IMR-90 (cell line): ENCODE data around the gene TOP3B. TPM values are rescaled to one million over a fixed set of nuclear protein-coding genes. Genes with fewer than 3 reads are reported as not detected.
A peak's percentile ranks its signal among the peaks of the same experiment; 100 is the strongest.

Source experiments
- ATAC-seq: fragments of 200-7000 bp; cut with Tn5 transposase; 2 replicates; pipeline ENCODE4 v1.9.1; 2020; ENCODE audit warnings: low read depth, mild to moderate bottlenecking, moderate library complexity
- BruUV-seq: library from RNA; stranded (reverse); fragments of 400-500 nt; replicated peaks from 2 replicates; lab custom pipeline; 2021; lab: Mats Ljungman, UMichigan
- CTCF ChIA-PET: fragments of 300-600 bp; formaldehyde crosslinking; extraction: SDS; loops from one replicate; lab custom pipeline; 2021; ENCODE audit warnings: antibody characterized with exemption; lab: Yijun Ruan, JAX
- POLR2A ChIA-PET: fragments of 300-600 bp; sonication (Branson Sonifier 250); formaldehyde crosslinking; loops from one replicate; lab custom pipeline; 2022; ENCODE audit warnings: antibody characterized with exemption; ENCODE audit not compliant: unreplicated experiment; lab: Charles Lee
- DNase-seq: peaks from one replicate; pipeline ENCODE4 v3.0.0; 2013
- H2AFZ ChIP-seq: replicated peaks from 2 replicates; pipeline ENCODE3; 2013; ENCODE audit warnings: low read length, mild to moderate bottlenecking; ENCODE audit not compliant: poor library complexity
- H2AK5ac ChIP-seq: 2 replicates; pipeline ENCODE4 v1.6.1; 2013; ENCODE audit warnings: low read depth, low read length, inconsistent platforms
- H2AK9ac ChIP-seq: replicated peaks from 2 replicates; pipeline ENCODE3; 2013; ENCODE audit warnings: mild to moderate bottlenecking, low read depth, low read length, moderate library complexity; ENCODE audit not compliant: poor library complexity
- H2BK120ac ChIP-seq: 2 replicates; pipeline ENCODE4 v1.6.1; 2013; ENCODE audit warnings: low read depth, low read length, inconsistent platforms
- H2BK15ac ChIP-seq: 3 replicates; pipeline ENCODE4 v1.6.1; 2013; ENCODE audit warnings: low read depth, low read length, inconsistent platforms
- H2BK20ac ChIP-seq: 2 replicates; pipeline ENCODE4 v1.6.1; 2013; ENCODE audit warnings: low read depth, mild to moderate bottlenecking, inconsistent platforms, low read length, moderate library complexity
- H2BK5ac ChIP-seq: 2 replicates; pipeline ENCODE4 v1.6.1; 2013; ENCODE audit warnings: mild to moderate bottlenecking, low read depth, low read length, inconsistent platforms; ENCODE audit not compliant: poor library complexity, severe bottlenecking
- H3K14ac ChIP-seq: replicated peaks from 2 replicates; pipeline ENCODE4 v1.6.1; 2013; ENCODE audit warnings: low read depth, low read length, inconsistent platforms
- H3K18ac ChIP-seq: 2 replicates; pipeline ENCODE4 v1.6.1; 2013; ENCODE audit warnings: low read depth, low read length, control low read depth
- H3K23ac ChIP-seq: 2 replicates; pipeline ENCODE4 v1.6.1; 2013; ENCODE audit warnings: low read depth, low read length, inconsistent platforms
- H3K27ac ChIP-seq: 2 replicates; pipeline ENCODE4 v1.5.1; 2013; ENCODE audit warnings: mild to moderate bottlenecking, control low read depth, low read length; ENCODE audit not compliant: insufficient read depth
- H3K27me3 ChIP-seq: 2 replicates; pipeline ENCODE4 v1.6.1; 2013; ENCODE audit warnings: low read length; ENCODE audit not compliant: control insufficient read depth, insufficient read depth
- H3K36me3 ChIP-seq: 2 replicates; pipeline ENCODE4 v1.6.1; 2013; ENCODE audit warnings: low read length, mixed read lengths; ENCODE audit not compliant: control insufficient read depth, insufficient read depth
- H3K4ac ChIP-seq: 2 replicates; pipeline ENCODE4 v1.6.1; 2013; ENCODE audit warnings: low read depth, low read length, inconsistent platforms
- H3K4me1 ChIP-seq: 2 replicates; pipeline ENCODE4 v1.6.1; 2013; ENCODE audit warnings: low read length, mixed read lengths; ENCODE audit not compliant: control insufficient read depth, insufficient read depth
- H3K4me2 ChIP-seq: 2 replicates; pipeline ENCODE4 v1.6.1; 2013; ENCODE audit warnings: low read depth, mild to moderate bottlenecking, control low read depth, low read length, moderate library complexity
- H3K4me3 ChIP-seq: 2 replicates; pipeline ENCODE4 v1.5.1; 2013; ENCODE audit warnings: low read depth, mild to moderate bottlenecking, control low read depth, low read length, moderate library complexity; ENCODE audit not compliant: insufficient read depth
- H3K56ac ChIP-seq: 2 replicates; pipeline ENCODE4 v1.6.1; 2013; ENCODE audit warnings: low read length, inconsistent platforms; ENCODE audit not compliant: insufficient read depth; ENCODE audit errors: extremely low read depth
- H3K79me1 ChIP-seq, 2 experiments: 2 replicates each; pipeline ENCODE4 v1.6.1; 2013; ENCODE audit warnings: low read length in 2 of 2, inconsistent platforms in 1 of 2, low read depth in 1 of 2
- H3K9ac ChIP-seq: 2 replicates; pipeline ENCODE4 v1.6.1; 2013; ENCODE audit warnings: low read depth, low read length, control low read depth
- H3K9me1 ChIP-seq: 2 replicates; pipeline ENCODE4 v1.6.1; 2013; ENCODE audit warnings: low read length, inconsistent platforms; ENCODE audit not compliant: insufficient read depth
- H3K9me3 ChIP-seq: 2 replicates; pipeline ENCODE4 v1.6.1; 2013; ENCODE audit warnings: low read length; ENCODE audit not compliant: control insufficient read depth, insufficient read depth
- H4K20me1 ChIP-seq: 2 replicates; pipeline ENCODE4 v1.6.1; 2013; ENCODE audit warnings: low read length, inconsistent platforms; ENCODE audit not compliant: insufficient read depth
- H4K5ac ChIP-seq: 2 replicates; pipeline ENCODE4 v1.6.1; 2013; ENCODE audit warnings: mild to moderate bottlenecking, low read depth, low read length, control low read depth
- H4K8ac ChIP-seq, 2 experiments: 2 replicates each; pipeline ENCODE4 v1.6.1; 2013; ENCODE audit warnings: low read depth in 2 of 2, low read length in 2 of 2, control low read depth in 1 of 2, inconsistent platforms in 1 of 2
- H4K91ac ChIP-seq: 2 replicates; pipeline ENCODE4 v1.6.1; 2013; ENCODE audit warnings: low read depth, low read length, inconsistent platforms; ENCODE audit not compliant: insufficient read depth
- BHLHE40 ChIP-seq: fragments of 150-350 bp; IDR thresholded peaks from 2 replicates; pipeline ENCODE4 v1.6.1; 2016; ENCODE audit warnings: mild to moderate bottlenecking, low read depth, low read length
- CEBPB ChIP-seq: IDR thresholded peaks from 2 replicates; pipeline ENCODE4 v1.6.1; 2012; ENCODE audit warnings: low read depth, low read length, improper control_type of control experiment
- FOS ChIP-seq: fragments of 150-350 bp; IDR thresholded peaks from 2 replicates; pipeline ENCODE4 v1.6.1; 2016; ENCODE audit warnings: low read depth, low read length
- MAFK ChIP-seq: IDR thresholded peaks from 2 replicates; pipeline ENCODE4 v1.6.1; 2012; ENCODE audit warnings: low read depth, low read length, improper control_type of control experiment
- MAZ ChIP-seq: IDR thresholded peaks from 2 replicates; pipeline ENCODE4 v1.6.1; 2012; ENCODE audit warnings: low read depth, mild to moderate bottlenecking, low read length, improper control_type of control experiment, moderate library complexity, borderline replicate concordance
- MXI1 ChIP-seq: IDR thresholded peaks from 2 replicates; pipeline ENCODE4 v1.6.1; 2012; ENCODE audit warnings: low read depth, mild to moderate bottlenecking, low read length, moderate library complexity, borderline replicate concordance
- NFE2L2 ChIP-seq: fragments of 150-350 bp; IDR thresholded peaks from 2 replicates; pipeline ENCODE4 v1.6.1; 2016; ENCODE audit warnings: low read depth, mild to moderate bottlenecking, low read length
- POLR2A ChIP-seq: IDR thresholded peaks from 2 replicates; pipeline ENCODE4 v1.6.1; 2012; ENCODE audit warnings: mild to moderate bottlenecking, low read depth, low read length
- RAD21 ChIP-seq: IDR thresholded peaks from 2 replicates; pipeline ENCODE4 v1.6.1; 2012; ENCODE audit warnings: low read length, improper control_type of control experiment
- RCOR1 ChIP-seq: IDR thresholded peaks from 2 replicates; pipeline ENCODE4 v1.6.1; 2012; ENCODE audit warnings: mild to moderate bottlenecking, low read length, improper control_type of control experiment; ENCODE audit not compliant: insufficient replicate concordance
- RFX5 ChIP-seq: IDR thresholded peaks from 2 replicates; pipeline ENCODE4 v1.8.0; 2012; ENCODE audit warnings: low read depth, mild to moderate bottlenecking, low read length, moderate library complexity
- SMC3 ChIP-seq: fragments of 150-350 bp; IDR thresholded peaks from 2 replicates; pipeline ENCODE4 v1.6.1; 2016; ENCODE audit warnings: low read depth, mild to moderate bottlenecking, antibody characterized with exemption, low read length, moderate library complexity
- WGBS, 2 experiments: methylation state at CpG; one replicate each; pipeline versions ENCODE4 v1.1.5 to v1.1.7; 2013; ENCODE audit warnings: missing lambda C conversion rate in 2 of 2; ENCODE audit not compliant: insufficient read length in 1 of 2; ENCODE audit errors: extremely low coverage in 2 of 2; 5-methylcytosine and 5-hydroxymethylcytosine counted together
- dilution Hi-C: fragments of 300-500 bp; cut with HindIII; formaldehyde crosslinking; loops from one replicate; pipeline ENCODE4 v1.14.3; 2018; ENCODE audit warnings: low sequenced_read_pairs; ENCODE audit not compliant: unreplicated experiment
- in situ Hi-C: fragments of 300-500 bp; cut with MboI; formaldehyde crosslinking; loops from 3 replicates; pipeline ENCODE4 v1.14.3; 2019; ENCODE audit warnings: low sequenced_read_pairs, inconsistent platforms, mixed read lengths
- intact Hi-C: fragments of 100-400 bp; cut with micrococcal nuclease; formaldehyde crosslinking; loops from 2 replicates; pipeline ENCODE4 v1.10.0; 2022
- polyA plus RNA-seq, 3 experiments: library from polyadenylated mRNA; depleted of rRNA; stranded (reverse); fragments of >200 nt; gene quantifications; 2 replicates each; pipeline ENCODE4 v1.2.3, GENCODE V29; 2012; ENCODE audit warnings: low replicate concordance in 1 of 3
- total RNA-seq: library from RNA; depleted of rRNA; stranded (reverse); fragments of >200 nt; gene quantifications from 2 replicates; pipeline ENCODE4 v1.2.3, GENCODE V29; 2012
- TF ChIP-seq, protein P1 (sequence below): conservative IDR thresholded peaks from 2 replicates; pipeline ENCODE4 v1.5.1; 2012; ENCODE audit warnings: mild to moderate bottlenecking, low read depth, low read length, improper control_type of control experiment
- TF ChIP-seq, protein P2 (sequence below): fragments of 150-350 bp; IDR thresholded peaks from 2 replicates; pipeline ENCODE4 v1.6.1; 2017; ENCODE audit warnings: mild to moderate bottlenecking, antibody characterized with exemption, low read length, low read depth
- TF ChIP-seq, protein P3 (sequence below): fragments of 150-350 bp; IDR thresholded peaks from 2 replicates; pipeline ENCODE4 v1.6.1; 2016; ENCODE audit warnings: low read depth, mild to moderate bottlenecking, low read length, moderate library complexity, borderline replicate concordance

TOP3B gene
- total and polyA plus RNA-seq, 2 of the 4 experiments (the other 2 are of a cell fraction), result 23.0 to 23.5 TPM

DNA sequence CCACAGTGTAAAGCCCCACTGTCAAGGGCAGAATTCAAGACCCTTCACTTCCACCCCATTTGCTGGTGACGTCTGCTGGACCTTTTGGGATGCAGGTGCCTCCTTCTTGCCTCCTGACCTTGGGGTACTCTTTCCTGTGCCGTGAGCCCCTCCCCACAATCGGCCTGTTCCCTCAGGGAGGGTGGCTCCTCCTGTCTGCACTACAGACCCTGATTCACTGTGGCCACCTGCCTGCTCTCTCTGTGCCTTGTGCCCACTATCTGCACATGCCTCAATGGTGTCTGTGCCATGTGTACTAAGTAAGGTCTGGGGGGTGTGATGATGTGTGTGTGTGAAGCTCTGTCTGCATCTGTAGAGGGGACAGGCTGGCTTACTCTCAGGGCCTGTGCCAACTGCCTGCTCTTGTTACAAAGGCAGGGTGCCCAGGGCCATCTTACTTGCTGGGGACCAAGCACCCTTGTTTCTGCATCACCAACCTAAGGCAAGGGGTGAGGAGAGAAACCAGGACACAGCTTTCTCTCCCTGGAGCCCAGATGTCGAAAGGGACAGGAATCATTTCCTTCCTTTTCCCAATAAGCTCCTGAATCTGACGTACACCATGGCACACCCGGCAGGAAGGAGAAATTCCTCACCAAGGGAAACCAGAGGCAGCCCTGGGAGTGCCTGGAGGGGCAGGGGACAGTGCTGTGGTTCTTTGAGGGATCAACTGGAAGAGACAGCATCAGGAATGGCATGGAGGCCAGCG, 33.6 kb downstream of the TOP3B start:
- no peak overlapping the region for H3K4ac ChIP-seq
- TF ChIP-seq, protein P1, sequence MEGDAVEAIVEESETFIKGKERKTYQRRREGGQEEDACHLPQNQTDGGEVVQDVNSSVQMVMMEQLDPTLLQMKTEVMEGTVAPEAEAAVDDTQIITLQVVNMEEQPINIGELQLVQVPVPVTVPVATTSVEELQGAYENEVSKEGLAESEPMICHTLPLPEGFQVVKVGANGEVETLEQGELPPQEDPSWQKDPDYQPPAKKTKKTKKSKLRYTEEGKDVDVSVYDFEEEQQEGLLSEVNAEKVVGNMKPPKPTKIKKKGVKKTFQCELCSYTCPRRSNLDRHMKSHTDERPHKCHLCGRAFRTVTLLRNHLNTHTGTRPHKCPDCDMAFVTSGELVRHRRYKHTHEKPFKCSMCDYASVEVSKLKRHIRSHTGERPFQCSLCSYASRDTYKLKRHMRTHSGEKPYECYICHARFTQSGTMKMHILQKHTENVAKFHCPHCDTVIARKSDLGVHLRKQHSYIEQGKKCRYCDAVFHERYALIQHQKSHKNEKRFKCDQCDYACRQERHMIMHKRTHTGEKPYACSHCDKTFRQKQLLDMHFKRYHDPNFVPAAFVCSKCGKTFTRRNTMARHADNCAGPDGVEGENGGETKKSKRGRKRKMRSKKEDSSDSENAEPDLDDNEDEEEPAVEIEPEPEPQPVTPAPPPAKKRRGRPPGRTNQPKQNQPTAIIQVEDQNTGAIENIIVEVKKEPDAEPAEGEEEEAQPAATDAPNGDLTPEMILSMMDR, result no peak
- TF ChIP-seq BHLHE40 (no peak), NFE2L2 (no peak), POLR2A (no peak), RCOR1 (no peak), SMC3 (no peak), MXI1 (no peak), FOS (no peak), MAZ (no peak), MAFK (no peak), CEBPB (no peak), RFX5 (no peak), RAD21 (no peak)
- TF ChIP-seq, protein P2, sequence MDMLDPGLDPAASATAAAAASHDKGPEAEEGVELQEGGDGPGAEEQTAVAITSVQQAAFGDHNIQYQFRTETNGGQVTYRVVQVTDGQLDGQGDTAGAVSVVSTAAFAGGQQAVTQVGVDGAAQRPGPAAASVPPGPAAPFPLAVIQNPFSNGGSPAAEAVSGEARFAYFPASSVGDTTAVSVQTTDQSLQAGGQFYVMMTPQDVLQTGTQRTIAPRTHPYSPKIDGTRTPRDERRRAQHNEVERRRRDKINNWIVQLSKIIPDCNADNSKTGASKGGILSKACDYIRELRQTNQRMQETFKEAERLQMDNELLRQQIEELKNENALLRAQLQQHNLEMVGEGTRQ, result no peak
- TF ChIP-seq, protein P3, sequence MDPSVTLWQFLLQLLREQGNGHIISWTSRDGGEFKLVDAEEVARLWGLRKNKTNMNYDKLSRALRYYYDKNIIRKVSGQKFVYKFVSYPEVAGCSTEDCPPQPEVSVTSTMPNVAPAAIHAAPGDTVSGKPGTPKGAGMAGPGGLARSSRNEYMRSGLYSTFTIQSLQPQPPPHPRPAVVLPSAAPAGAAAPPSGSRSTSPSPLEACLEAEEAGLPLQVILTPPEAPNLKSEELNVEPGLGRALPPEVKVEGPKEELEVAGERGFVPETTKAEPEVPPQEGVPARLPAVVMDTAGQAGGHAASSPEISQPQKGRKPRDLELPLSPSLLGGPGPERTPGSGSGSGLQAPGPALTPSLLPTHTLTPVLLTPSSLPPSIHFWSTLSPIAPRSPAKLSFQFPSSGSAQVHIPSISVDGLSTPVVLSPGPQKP, result no peak

More for the DNA sequence above, 33.6 kb downstream of the TOP3B start:
- ChIA-PET CTCF (interaction anchor here (1.0 kb wide), 1 partner anchor 10 kb away, joined by 3 read pairs; no protein-coding TSS in a partner anchor), POLR2A (no interaction called here)
- 100% methylated on average over 1 of the region's 7 CpGs; no CpG with 5 or more reads in 1 of the 2 experiments for whole genome bisulfite sequencing, 2 experiments
- H3K4me2 ChIP-seq, result no peak overlapping the region
- H3K56ac ChIP-seq, result no peak overlapping the region
- peak overlapping the region; percentile 3 for H3K23ac ChIP-seq
- in situ Hi-C loops (no loop called here), intact Hi-C loops (no loop called here), dilution Hi-C loops (no loop called here)
- peak overlapping the region; percentile 78 for H3K14ac ChIP-seq
- peak overlapping the region; percentile 31 for H2AK9ac ChIP-seq
- H4K91ac ChIP-seq, result no peak overlapping the region
- peaks cover 16% of the 10 kb centered on the region for H3K36me3 ChIP-seq
- H3K9me1 ChIP-seq, result peaks cover 17% of the 10 kb centered on the region; the same call in 1 of the 2 replicates
- H2BK20ac ChIP-seq, result no peak overlapping the region
- no peak overlapping the region for H3K9ac ChIP-seq
- H2BK120ac ChIP-seq, result no peak overlapping the region
- no peak overlapping the region for H2AFZ ChIP-seq
- H3K79me1 ChIP-seq, result peaks cover 32 to 81% of the 10 kb centered on the region in 2 experiments
- H3K27ac ChIP-seq, result no peak overlapping the region
- H3K4me3 ChIP-seq, result no peak overlapping the region
- H3K9me3 ChIP-seq, result no peaks in the 10 kb centered on the region
- H3K27me3 ChIP-seq, result no peaks in the 10 kb centered on the region
- H4K8ac ChIP-seq, result no peak overlapping the region; a peak in 1 of 4 replicates
- peak overlapping the region; percentile 25 for H2AK5ac ChIP-seq
- ATAC-seq (no peak), DNase-seq (no peak)
- no peak overlapping the region for H2BK15ac ChIP-seq
- H4K20me1 ChIP-seq, result peaks cover 5% of the 10 kb centered on the region
- no peak overlapping the region for H3K18ac ChIP-seq
- H4K5ac ChIP-seq, result no peak overlapping the region
- BruUV-seq, result no TSS peak
- H2BK5ac ChIP-seq, result no peak overlapping the region
- H3K4me1 ChIP-seq, result peaks cover 17% of the 10 kb centered on the region
